ENCODE results near the gene METTL27. TPM values are rescaled to one million over a fixed set of nuclear protein-coding genes. Genes with fewer than 3 reads are reported as not detected.
"Not testable (repeated sequence)": the region's sequence is repeated elsewhere in the genome, so short reads cannot be mapped to it uniquely, and the experiment has no call there.

The METTL27 gene
- total RNA-seq, 2 experiments from 2014 or later: 1.7 to 2.3 TPM

- Mint-ChIP-seq H3K4me3 (no peak overlapping the region), H3K27me3 (peaks cover 3% of the 10 kb centered on the region), H3K27ac (no peak overlapping the region), H3K36me3 (no peaks in the 10 kb centered on the region), H3K4me1 (ENCODE audit: low read depth) (no peaks in the 10 kb centered on the region), H3K9me3 (no peaks in the 10 kb centered on the region)
- no peak for DNase-seq
- intact Hi-C loops (cut with micrococcal nuclease): no loop called here
- ChIA-PET CTCF (interaction anchor here (0.6 to 2.2 kb wide), 2 partner anchors 12 to 18 kb away, joined by 3 to 6 read pairs; no protein-coding TSS in a partner anchor), POLR2A (no interaction called here)
Measured at GRCh38 chr7:73799282-73800141, 42.8 kb downstream of the METTL27 start.

- H3K9me3 Mint-ChIP-seq; H3K27me3 Mint-ChIP-seq; POLR2A ChIA-PET; H3K4me1 Mint-ChIP-seq (ENCODE audit: low read depth); DNase-seq; CTCF ChIA-PET; intact Hi-C loops (cut with micrococcal nuclease); H3K36me3 Mint-ChIP-seq; H3K27ac Mint-ChIP-seq; H3K4me3 Mint-ChIP-seq: not testable (repeated sequence)
Measured at GRCh38 chr7:73797176-73797575, 45.1 kb downstream of the METTL27 start.

GRCh38 chr7:73796656-73797055 lies 45.7 kb downstream of the METTL27 start:
- H3K4me3 Mint-ChIP-seq; H3K27ac Mint-ChIP-seq; DNase-seq; H3K27me3 Mint-ChIP-seq; POLR2A ChIA-PET; H3K4me1 Mint-ChIP-seq (ENCODE audit: low read depth); H3K36me3 Mint-ChIP-seq; H3K9me3 Mint-ChIP-seq; intact Hi-C loops (cut with micrococcal nuclease): not testable (repeated sequence)
- CTCF ChIA-PET: interaction anchor here (0.6 kb wide), 1 partner anchor 172 kb away, joined by 5 read pairs; no protein-coding TSS in a partner anchor

- H3K27ac Mint-ChIP-seq; H3K36me3 Mint-ChIP-seq; H3K4me3 Mint-ChIP-seq; H3K9me3 Mint-ChIP-seq; H3K4me1 Mint-ChIP-seq (ENCODE audit: low read depth); DNase-seq; POLR2A ChIA-PET; H3K27me3 Mint-ChIP-seq; intact Hi-C loops (cut with micrococcal nuclease): not testable (repeated sequence)
- CTCF ChIA-PET: interaction anchor here (1.0 kb wide), 1 partner anchor 188 kb away, joined by 3 read pairs; no protein-coding TSS in a partner anchor
Measured at GRCh38 chr7:73795188-73795587, 47.1 kb downstream of the METTL27 start.

- H3K4me3 Mint-ChIP-seq; DNase-seq; H3K9me3 Mint-ChIP-seq; H3K27me3 Mint-ChIP-seq; H3K36me3 Mint-ChIP-seq; H3K27ac Mint-ChIP-seq; intact Hi-C loops (cut with micrococcal nuclease); H3K4me1 Mint-ChIP-seq (ENCODE audit: low read depth); POLR2A ChIA-PET; CTCF ChIA-PET: not testable (repeated sequence)
Measured at GRCh38 chr7:73791170-73791690, 51.1 kb downstream of the METTL27 start.

- Mint-ChIP-seq H3K27me3 (no peaks in the 10 kb centered on the region), H3K4me1 (ENCODE audit: low read depth) (no peaks in the 10 kb centered on the region), H3K36me3 (peaks cover 1% of the 10 kb centered on the region), H3K27ac (no peak overlapping the region), H3K4me3 (no peak overlapping the region), H3K9me3 (peaks cover 4% of the 10 kb centered on the region)
- no peak for DNase-seq
- ChIA-PET POLR2A (no interaction called here), CTCF (no interaction called here)
- intact Hi-C loops (cut with micrococcal nuclease): no loop called here
Measured at GRCh38 chr7:73789051-73789450, 53.3 kb downstream of the METTL27 start.

- intact Hi-C loops (cut with micrococcal nuclease); POLR2A ChIA-PET; H3K9me3 Mint-ChIP-seq: not testable (repeated sequence)
Measured at GRCh38 chr7:73787786-73788048, 54.6 kb downstream of the METTL27 start.

GRCh38 chr7:73786588-73786987 lies 55.7 kb downstream of the METTL27 start:
- ChIA-PET POLR2A (no interaction called here), CTCF (no interaction called here)
- H3K36me3 Mint-ChIP-seq: peaks cover 1% of the 10 kb centered on the region
- no peak overlapping the region for H3K27ac Mint-ChIP-seq
- intact Hi-C loops (cut with micrococcal nuclease): no loop called here
- H3K9me3 Mint-ChIP-seq: peaks cover 4% of the 10 kb centered on the region
- H3K4me1 Mint-ChIP-seq (ENCODE audit: low read depth): no peaks in the 10 kb centered on the region
- no peaks in the 10 kb centered on the region for H3K27me3 Mint-ChIP-seq
- H3K4me3 Mint-ChIP-seq: no peak overlapping the region
- DNase-seq: no peak

More at GRCh38 chr7:73787786-73788048, 54.6 kb downstream of the METTL27 start:
- H3K27me3 Mint-ChIP-seq; H3K36me3 Mint-ChIP-seq; H3K4me3 Mint-ChIP-seq; CTCF ChIA-PET; H3K4me1 Mint-ChIP-seq (ENCODE audit: low read depth); H3K27ac Mint-ChIP-seq; DNase-seq: not testable (repeated sequence)

Other genes starting within 250 kb of the METTL27 start
- not detected for gene MLXIPL, start 218.0 kb downstream of the METTL27 start, total RNA-seq
- under 1 TPM; 0.22 to 0.26 TPM for gene VPS37D, start 174.7 kb downstream of the METTL27 start, total RNA-seq
- gene DNAJC30, start 159.1 kb downstream of the METTL27 start, total RNA-seq: 1 to 10 TPM; 6.1 to 6.3 TPM
- gene BUD23, start 158.9 kb downstream of the METTL27 start, total RNA-seq: 10 to 100 TPM; 92.0 to 94.0 TPM
- gene STX1A, start 122.8 kb downstream of the METTL27 start, total RNA-seq: 10 to 100 TPM; 31.8 to 39.2 TPM
- 10 to 100 TPM; 14.7 to 16.8 TPM for gene ABHD11, start 103.7 kb downstream of the METTL27 start, total RNA-seq
- gene CLDN3, start 72.2 kb downstream of the METTL27 start, total RNA-seq: not detected
- under 1 TPM; 0.14 to 0.17 TPM for gene CLDN4, start 11.5 kb downstream of the METTL27 start, total RNA-seq
- gene TMEM270, start 18.6 kb upstream of the METTL27 start, total RNA-seq: not detected
- gene ELN, start 185.7 kb upstream of the METTL27 start, total RNA-seq: not detected
- gene LIMK1, start 241.3 kb upstream of the METTL27 start, total RNA-seq: 10 to 100 TPM; 16.4 to 16.9 TPM